Measurements from ENCODE around the gene WDFY3.

DNA sequence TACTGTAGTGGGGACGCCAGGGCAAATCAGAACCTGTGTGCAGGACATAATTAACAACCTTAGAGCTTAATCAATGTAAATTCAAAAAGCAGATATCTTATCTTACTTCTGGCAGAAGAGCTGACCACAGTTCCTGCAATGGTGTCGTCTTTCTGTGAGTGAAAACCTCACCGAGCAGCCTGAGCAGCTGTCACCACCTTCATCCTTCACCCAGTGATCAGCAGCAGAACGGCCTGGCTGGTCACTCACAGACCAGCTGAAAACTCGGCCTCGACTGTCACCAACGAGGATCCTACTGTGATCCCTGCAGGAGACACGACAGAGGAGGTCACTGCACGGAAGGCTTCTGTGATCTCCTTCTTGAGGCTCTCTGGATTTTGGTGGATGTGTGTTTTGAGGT is 289.4 kb downstream of the WDFY3 start:
- TF ChIP-seq, protein P1, sequence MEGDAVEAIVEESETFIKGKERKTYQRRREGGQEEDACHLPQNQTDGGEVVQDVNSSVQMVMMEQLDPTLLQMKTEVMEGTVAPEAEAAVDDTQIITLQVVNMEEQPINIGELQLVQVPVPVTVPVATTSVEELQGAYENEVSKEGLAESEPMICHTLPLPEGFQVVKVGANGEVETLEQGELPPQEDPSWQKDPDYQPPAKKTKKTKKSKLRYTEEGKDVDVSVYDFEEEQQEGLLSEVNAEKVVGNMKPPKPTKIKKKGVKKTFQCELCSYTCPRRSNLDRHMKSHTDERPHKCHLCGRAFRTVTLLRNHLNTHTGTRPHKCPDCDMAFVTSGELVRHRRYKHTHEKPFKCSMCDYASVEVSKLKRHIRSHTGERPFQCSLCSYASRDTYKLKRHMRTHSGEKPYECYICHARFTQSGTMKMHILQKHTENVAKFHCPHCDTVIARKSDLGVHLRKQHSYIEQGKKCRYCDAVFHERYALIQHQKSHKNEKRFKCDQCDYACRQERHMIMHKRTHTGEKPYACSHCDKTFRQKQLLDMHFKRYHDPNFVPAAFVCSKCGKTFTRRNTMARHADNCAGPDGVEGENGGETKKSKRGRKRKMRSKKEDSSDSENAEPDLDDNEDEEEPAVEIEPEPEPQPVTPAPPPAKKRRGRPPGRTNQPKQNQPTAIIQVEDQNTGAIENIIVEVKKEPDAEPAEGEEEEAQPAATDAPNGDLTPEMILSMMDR (IDR thresholded peaks at IDR 0.05; ENCODE audit: low read length) = no peak
- TF ChIP-seq EZH2 (IDR thresholded peaks at IDR 0.05; ENCODE audit: borderline replicate concordance, low read length) = no peak
